ENCODE measurements around the gene PFDN5.

Gene PFDN5

GRCh38 chr12:53343969-53344368 is 48.6 kb downstream of the PFDN5 start:
- Histone ChIP-seq H3K36me3 (ENCODE audit: control insufficient read depth, insufficient read depth, low read length) (no peaks in the 10 kb centered on the region), H3K4me1 (ENCODE audit: control insufficient read depth, insufficient read depth, low read length) (peaks cover 16% of the 10 kb centered on the region), H3K27ac (ENCODE audit: low read depth, low read length) (no peak overlapping the region), H3K4me3 (ENCODE audit: low read depth, low read length) (peak overlapping the region; percentile 71), H3K27me3 (ENCODE audit: control insufficient read depth, insufficient read depth, low read length) (peaks cover 11% of the 10 kb centered on the region; the same call in 1 of the 2 replicates), H3K9ac (ENCODE audit: low read length) (no peak overlapping the region), H3K9me3 (ENCODE audit: control insufficient read depth, insufficient read depth, low read depth, low read length) (no peaks in the 10 kb centered on the region)

GRCh38 chr12:53344487-53344823 is 49.1 kb downstream of the PFDN5 start:
- H3K9me3 ChIP-seq (ENCODE audit: control insufficient read depth, insufficient read depth, low read depth, low read length): no peaks in the 10 kb centered on the region
- H3K9ac ChIP-seq (ENCODE audit: low read length): peak overlapping the region; percentile 50
- peaks cover 16% of the 10 kb centered on the region for H3K4me1 ChIP-seq (ENCODE audit: control insufficient read depth, insufficient read depth, low read length)
- peaks cover 11% of the 10 kb centered on the region; the same call in 1 of the 2 replicates for H3K27me3 ChIP-seq (ENCODE audit: control insufficient read depth, insufficient read depth, low read length)
- peak overlapping the region; percentile 71 for H3K4me3 ChIP-seq (ENCODE audit: low read depth, low read length)
- H3K36me3 ChIP-seq (ENCODE audit: control insufficient read depth, insufficient read depth, low read length): no peaks in the 10 kb centered on the region
- no peak overlapping the region for H3K27ac ChIP-seq (ENCODE audit: low read depth, low read length)

- H3K36me3 ChIP-seq (ENCODE audit: control insufficient read depth, insufficient read depth, low read length): no peaks in the 10 kb centered on the region
- peaks cover 16% of the 10 kb centered on the region for H3K4me1 ChIP-seq (ENCODE audit: control insufficient read depth, insufficient read depth, low read length)
- H3K27ac ChIP-seq (ENCODE audit: low read depth, low read length): peak overlapping the region; percentile 22; the same call in 1 of the 2 replicates
- H3K4me3 ChIP-seq (ENCODE audit: low read depth, low read length): peak overlapping the region; percentile 71
- H3K9ac ChIP-seq (ENCODE audit: low read length): peak overlapping the region; percentile 60
- H3K9me3 ChIP-seq (ENCODE audit: control insufficient read depth, insufficient read depth, low read depth, low read length): no peaks in the 10 kb centered on the region
- peaks cover 11% of the 10 kb centered on the region; the same call in 1 of the 2 replicates for H3K27me3 ChIP-seq (ENCODE audit: control insufficient read depth, insufficient read depth, low read length)
These were observed 49.6 kb downstream of the PFDN5 start for GRCh38 chr12:53344824-53345485.

- peaks cover 11% of the 10 kb centered on the region; the same call in 1 of the 2 replicates for H3K27me3 ChIP-seq (ENCODE audit: control insufficient read depth, insufficient read depth, low read length)
- peak overlapping the region; percentile 71 for H3K4me3 ChIP-seq (ENCODE audit: low read depth, low read length)
- H3K9me3 ChIP-seq (ENCODE audit: control insufficient read depth, insufficient read depth, low read depth, low read length): no peaks in the 10 kb centered on the region
- H3K36me3 ChIP-seq (ENCODE audit: control insufficient read depth, insufficient read depth, low read length): no peaks in the 10 kb centered on the region
- H3K9ac ChIP-seq (ENCODE audit: low read length): peak overlapping the region; percentile 21
- H3K27ac ChIP-seq (ENCODE audit: low read depth, low read length): no peak overlapping the region
- peaks cover 16% of the 10 kb centered on the region for H3K4me1 ChIP-seq (ENCODE audit: control insufficient read depth, insufficient read depth, low read length)
These were observed 50.3 kb downstream of the PFDN5 start for GRCh38 chr12:53345486-53346188.

GRCh38 chr12:53346491-53346890 is 51.1 kb downstream of the PFDN5 start:
- Histone ChIP-seq H3K27me3 (ENCODE audit: control insufficient read depth, insufficient read depth, low read length) (peaks cover 11% of the 10 kb centered on the region; the same call in 1 of the 2 replicates), H3K4me1 (ENCODE audit: control insufficient read depth, insufficient read depth, low read length) (peaks cover 16% of the 10 kb centered on the region), H3K9ac (ENCODE audit: low read length) (no peak overlapping the region), H3K4me3 (ENCODE audit: low read depth, low read length) (no peak overlapping the region), H3K36me3 (ENCODE audit: control insufficient read depth, insufficient read depth, low read length) (no peaks in the 10 kb centered on the region), H3K27ac (ENCODE audit: low read depth, low read length) (no peak overlapping the region), H3K9me3 (ENCODE audit: control insufficient read depth, insufficient read depth, low read depth, low read length) (no peaks in the 10 kb centered on the region)

GRCh38 chr12:53347905-53348304 is 52.6 kb downstream of the PFDN5 start:
- Histone ChIP-seq H3K4me1 (ENCODE audit: control insufficient read depth, insufficient read depth, low read length) (peaks cover 18% of the 10 kb centered on the region), H3K9ac (ENCODE audit: low read length) (no peak overlapping the region), H3K36me3 (ENCODE audit: control insufficient read depth, insufficient read depth, low read length) (no peaks in the 10 kb centered on the region), H3K27ac (ENCODE audit: low read depth, low read length) (no peak overlapping the region), H3K27me3 (ENCODE audit: control insufficient read depth, insufficient read depth, low read length) (peaks cover 11% of the 10 kb centered on the region; the same call in 1 of the 2 replicates), H3K9me3 (ENCODE audit: control insufficient read depth, insufficient read depth, low read depth, low read length) (no peaks in the 10 kb centered on the region), H3K4me3 (ENCODE audit: low read depth, low read length) (no peak overlapping the region)
